Left lung (tissue), 14 donors: Measurements from ENCODE around the gene PIGC. TPM values are rescaled to one million over a fixed set of nuclear protein-coding genes. Genes with fewer than 3 reads are reported as not detected.

Experiments used
- ATAC-seq: fragments of 200-7000 bp; cut with Tn5 transposase; one replicate; pipeline ENCODE4 v1.9.1; 2020; ENCODE audit warnings: moderate library complexity
- DNase-seq, 4 donors: peaks; one replicate each; pipeline ENCODE4 v3.0.0-alpha.2; 2013 to 2020
- H3K27ac ChIP-seq, 2 donors: fragments of 200-600 bp; sonication (generic) in 1 of 2; one replicate each; pipeline versions ENCODE4 v1.5.0 to v1.8.0; 2020 to 2021
- H3K27me3 ChIP-seq, 2 donors: fragments of 200-600 bp; sonication (generic) in 1 of 2; one replicate each; pipeline versions ENCODE4 v1.5.0 to v1.8.0; 2020 to 2021
- H3K36me3 ChIP-seq, 2 donors: fragments of 200-600 bp; sonication (generic) in 1 of 2; one replicate each; pipeline versions ENCODE4 v1.5.0 to v1.8.0; 2020 to 2021
- H3K4me1 ChIP-seq, 2 donors: fragments of 200-600 bp; one replicate each; pipeline ENCODE4 v1.8.0; 2021
- H3K4me3 ChIP-seq, 2 donors: fragments of 200-600 bp; sonication (generic) in 1 of 2; one replicate each; pipeline versions ENCODE4 v1.5.0 to v1.8.0; 2020 to 2021; ENCODE audit warnings: mild to moderate bottlenecking in 1 of 2
- H3K9me3 ChIP-seq, 2 donors: fragments of 200-600 bp; sonication (generic) in 1 of 2; one replicate each; pipeline versions ENCODE4 v1.5.0 to v1.8.0; 2020 to 2021
- CTCF ChIP-seq, 2 donors: fragments of 200-600 bp; sonication (generic) in 1 of 2; IDR thresholded peaks; one replicate each; pipeline versions ENCODE4 v1.5.0 to v1.8.0; 2021; ENCODE audit warnings: antibody characterized with exemption in 2 of 2
- intact Hi-C, 2 donors: fragments of 100-400 bp; cut with DNase I; formaldehyde crosslinking; loops; one replicate each; pipeline versions ENCODE4 v1.11.2 to v1.14.2; 2022
- long read RNA-seq, 12 donors: library from polyadenylated mRNA in 2 of 12; unstranded in 2 of 12; transcript quantifications; one replicate each; pipeline ENCODE4 v2.0.0 and lab custom pipeline, GENCODE V29; 2019 to 2026
- polyA plus RNA-seq, 6 donors: library from polyadenylated mRNA; unstranded; fragments of 120-200 nt; gene quantifications; one replicate each; pipeline ENCODE4 v1.2.1, GENCODE V29; 2013; ENCODE audit not compliant: insufficient read length in 6 of 6
- total RNA-seq, 2 donors: library from RNA; stranded (reverse); fragmentation: NEBNext Ultra II Directional; extraction: Animal tissue kit (Norgen Biotek cat#: 25700); gene quantifications; one replicate each; pipeline ENCODE4 v1.2.1, GENCODE V29; 2021
- donor health status: DM: no; HTN: yes; CAD: no.
- donor health status: DM: no; HTN: no; CAD: no.

PIGC gene
- 10 to 100 TPM; 22.3 to 22.9 TPM for total RNA-seq
- 10 to 100 TPM; 41.3 to 45.8 (median 44.8) TPM for polyA plus RNA-seq
- long read RNA-seq, donor 1, transcript PIGC-202 (1 exons, 2,630 nt): minor isoform, 15 of 36 reads
- long read RNA-seq, donor 1, transcript PIGC-201 (2 exons, 1,447 nt): major isoform, 21 of 36 reads
- long read RNA-seq, donor 1, partial matches to known transcripts: 0 of 36 reads
- long read RNA-seq, donor 1, other reads (novel, unspliced or antisense): 0 of 36 reads
- long read RNA-seq, donor 2, transcript PIGC-202 (1 exons, 2,630 nt): minor isoform, 15 of 34 reads
- long read RNA-seq, donor 2, transcript PIGC-201 (2 exons, 1,447 nt): major isoform, 18 of 34 reads
- long read RNA-seq, donor 2, partial matches to known transcripts: 0 of 34 reads
- long read RNA-seq, donor 2, other reads (novel, unspliced or antisense): 0 of 34 reads
- long read RNA-seq, donor 3, transcript PIGC-201 (2 exons, 1,447 nt): major isoform, 16 of 30 reads
- long read RNA-seq, donor 3, transcript PIGC-202 (1 exons, 2,630 nt): minor isoform, 9 of 30 reads
- long read RNA-seq, donor 3, partial matches to known transcripts: 0 of 30 reads
- long read RNA-seq, donor 3, other reads (novel, unspliced or antisense): 5 of 30 reads
- long read RNA-seq, donor 4, transcript PIGC-201 (2 exons, 1,447 nt): major isoform, 21 of 21 reads
- long read RNA-seq, donor 4, partial matches to known transcripts: 0 of 21 reads
- long read RNA-seq, donor 4, other reads (novel, unspliced or antisense): 0 of 21 reads
- long read RNA-seq, donor 5, transcript PIGC-201 (2 exons, 1,447 nt): major isoform, 19 of 23 reads
- long read RNA-seq, donor 5, partial matches to known transcripts: 0 of 23 reads
- long read RNA-seq, donor 5, other reads (novel, unspliced or antisense): 0 of 23 reads
- long read RNA-seq, donor 6, transcript PIGC-201 (2 exons, 1,447 nt): major isoform, 15 of 19 reads
- long read RNA-seq, donor 6, partial matches to known transcripts: 0 of 19 reads
- long read RNA-seq, donor 6, other reads (novel, unspliced or antisense): 0 of 19 reads
- long read RNA-seq, donor 7, partial matches to known transcripts: 0 of 5 reads
- long read RNA-seq, donor 7, other reads (novel, unspliced or antisense): 0 of 5 reads
- long read RNA-seq, donor 8, transcript PIGC-201 (2 exons, 1,447 nt): major isoform, 8 of 12 reads
- long read RNA-seq, donor 8, partial matches to known transcripts: 0 of 12 reads
- long read RNA-seq, donor 8, other reads (novel, unspliced or antisense): 0 of 12 reads
- long read RNA-seq, donor 9, partial matches to known transcripts: 0 of 1 reads
- long read RNA-seq, donor 9, other reads (novel, unspliced or antisense): 0 of 1 reads
- long read RNA-seq, donor 10, transcript PIGC-201 (2 exons, 1,447 nt): major isoform, 22 of 23 reads
- long read RNA-seq, donor 10, partial matches to known transcripts: 0 of 23 reads
- long read RNA-seq, donor 10, other reads (novel, unspliced or antisense): 1 of 23 reads
- long read RNA-seq, donor 11, transcript PIGC-202 (1 exons, 2,630 nt): major isoform, 14 of 27 reads
- long read RNA-seq, donor 11, transcript PIGC-201 (2 exons, 1,447 nt): minor isoform, 13 of 27 reads
- long read RNA-seq, donor 11, partial matches to known transcripts: 0 of 27 reads
- long read RNA-seq, donor 11, other reads (novel, unspliced or antisense): 0 of 27 reads
- long read RNA-seq, donor 12, transcript PIGC-201 (2 exons, 1,447 nt): major isoform, 13 of 16 reads
- long read RNA-seq, donor 12, partial matches to known transcripts: 0 of 16 reads
- long read RNA-seq, donor 12, other reads (novel, unspliced or antisense): 0 of 16 reads

- peak; percentile 97 for ATAC-seq
- H3K9me3 ChIP-seq: no peaks in the 10 kb centered on the region
- intact Hi-C loops: no loop called here
- peaks cover 0 to 6% of the 10 kb centered on the region in 2 donors for H3K36me3 ChIP-seq
- no peaks in the 10 kb centered on the region for H3K27me3 ChIP-seq
- peak; percentile 84 to 91 for TF ChIP-seq CTCF (IDR thresholded peaks at IDR 0.05)
- peak within 1 kb of the TSS; percentile 76 to 87 for H3K27ac ChIP-seq
- peaks cover 10 to 45% of the 10 kb centered on the region in 2 donors for H3K4me1 ChIP-seq
- peak; percentile 84 to 99 (median 93) for DNase-seq
- H3K4me3 ChIP-seq: peak within 1 kb of the TSS; percentile 80 to 81
Measured at GRCh38 chr1:172443666-172444453, at the start of gene PIGC. Gene PIGC (minus strand): TSS chr1:172444069. CDS start chr1:172442622, 1,447 bp downstream.

GRCh38 chr1:172492421-172492820, 48.6 kb upstream of the PIGC start:
- DNase-seq: no peak
- no peak for ATAC-seq
- Histone ChIP-seq H3K4me3 (no peak overlapping the region), H3K27ac (no peak overlapping the region), H3K27me3 (peaks cover 2 to 4% of the 10 kb centered on the region in 2 donors), H3K36me3 (no peaks in the 10 kb centered on the region), H3K4me1 (peaks cover 0 to 5% of the 10 kb centered on the region in 2 donors), H3K9me3 (no peaks in the 10 kb centered on the region)
- intact Hi-C loops: no loop called here
- TF ChIP-seq CTCF (IDR thresholded peaks at IDR 0.05): no peak

GRCh38 chr1:172489847-172490246, 46.0 kb upstream of the PIGC start:
- DNase-seq (no peak), ATAC-seq (no peak)
- intact Hi-C loops: no loop called here
- Histone ChIP-seq H3K4me1 (no peaks in the 10 kb centered on the region), H3K27me3 (peaks cover 4% of the 10 kb centered on the region in 2 donors), H3K9me3 (no peaks in the 10 kb centered on the region), H3K27ac (no peak overlapping the region), H3K4me3 (no peak overlapping the region), H3K36me3 (no peaks in the 10 kb centered on the region)
- no peak for TF ChIP-seq CTCF (IDR thresholded peaks at IDR 0.05)

GRCh38 chr1:172488393-172488792, 44.5 kb upstream of the PIGC start:
- peaks cover 4% of the 10 kb centered on the region in 2 donors for H3K27me3 ChIP-seq
- H3K9me3 ChIP-seq: no peaks in the 10 kb centered on the region
- no peaks in the 10 kb centered on the region for H3K4me1 ChIP-seq
- ATAC-seq (no peak), DNase-seq (no peak)
- H3K36me3 ChIP-seq: no peaks in the 10 kb centered on the region
- no peak overlapping the region for H3K4me3 ChIP-seq
- intact Hi-C loops: no loop called here
- no peak overlapping the region for H3K27ac ChIP-seq
- TF ChIP-seq CTCF (IDR thresholded peaks at IDR 0.05): no peak
